WTC11 (cell line): ENCODE data around the gene SDC4. TPM values are rescaled to one million over a fixed set of nuclear protein-coding genes. Genes with fewer than 3 reads are reported as not detected.

Experiments
- ATAC-seq: fragments of 200-7000 bp; cut with Tn5 transposase; 2 replicates; pipeline ENCODE4 v1.10.0; 2021; ENCODE audit warnings: mild to moderate bottlenecking, moderate library complexity
- CTCF ChIA-PET: fragments of 300-600 bp; sonication (Branson Sonifier 250); formaldehyde crosslinking; loops from one replicate; lab custom pipeline; 2021; ENCODE audit warnings: antibody characterized with exemption; lab: Charles Lee
- POLR2A ChIA-PET: fragments of 350-600 bp; sonication (Branson Sonifier 250); formaldehyde crosslinking; loops from one replicate; lab custom pipeline; 2021; ENCODE audit warnings: antibody characterized with exemption; lab: Charles Lee
- DNase-seq: peaks from one replicate; pipeline ENCODE4 v3.0.0; 2021; ENCODE audit warnings: low spot score
- H3K27ac Mint-ChIP-seq: 2 replicates; pipeline ENCODE4 v1.8.0; 2021; ENCODE audit warnings: mixed read lengths
- H3K27me3 Mint-ChIP-seq: 2 replicates; pipeline ENCODE4 v1.8.0; 2021; ENCODE audit warnings: low read depth, mild to moderate bottlenecking, moderate library complexity, mixed read lengths
- H3K36me3 Mint-ChIP-seq: 2 replicates; pipeline ENCODE4 v1.8.0; 2021; ENCODE audit warnings: mixed read lengths
- H3K4me1 Mint-ChIP-seq: 2 replicates; pipeline ENCODE4 v1.8.0; 2022; ENCODE audit warnings: mixed read lengths
- H3K4me3 Mint-ChIP-seq: 2 replicates; pipeline ENCODE4 v1.8.0; 2021; ENCODE audit warnings: mild to moderate bottlenecking, moderate library complexity, mixed read lengths
- H3K9me3 Mint-ChIP-seq: 2 replicates; pipeline ENCODE4 v1.8.0; 2021; ENCODE audit warnings: mixed read lengths
- AR ChIP-seq: fragments of 250-450 bp; sonication (Bioruptor Pico); IDR thresholded peaks from 2 replicates; pipeline ENCODE4 v1.9.0; 2021; ENCODE audit warnings: mild to moderate bottlenecking
- ATF6 ChIP-seq: sonication (generic); formaldehyde crosslinking; IDR thresholded peaks from 2 replicates; pipeline ENCODE4 v1.8.1; 2023; ENCODE audit warnings: mild to moderate bottlenecking, missing genetic modification reagents
- E2F4 ChIP-seq: sonication (generic); formaldehyde crosslinking; IDR thresholded peaks from 2 replicates; pipeline ENCODE4 v1.8.1; 2022; ENCODE audit warnings: low read depth, mild to moderate bottlenecking, moderate library complexity, missing genetic modification reagents, borderline replicate concordance
- EMX1 ChIP-seq: fragments of 250-450 bp; sonication (Bioruptor Pico); IDR thresholded peaks from 2 replicates; pipeline ENCODE4 v1.8.0; 2021; ENCODE audit warnings: mild to moderate bottlenecking
- ESRRA ChIP-seq: sonication (generic); formaldehyde crosslinking; IDR thresholded peaks from 2 replicates; pipeline ENCODE4 v1.8.1; 2022; ENCODE audit warnings: mild to moderate bottlenecking, missing genetic modification reagents, borderline replicate concordance
- HMGA2 ChIP-seq: fragments of 250-450 bp; sonication (Bioruptor Pico); IDR thresholded peaks from 2 replicates; pipeline ENCODE4 v1.4.0; 2021; ENCODE audit warnings: mild to moderate bottlenecking, moderate library complexity
- IRF1 ChIP-seq: sonication (generic); formaldehyde crosslinking; IDR thresholded peaks from 2 replicates; pipeline ENCODE4 v1.8.0; 2023; ENCODE audit warnings: missing genetic modification reagents
- KAT7 ChIP-seq: sonication (generic); formaldehyde crosslinking; IDR thresholded peaks from 2 replicates; pipeline ENCODE4 v1.8.1; 2023; ENCODE audit warnings: missing genetic modification reagents, mild to moderate bottlenecking, borderline replicate concordance
- MXD4 ChIP-seq: fragments of 250-450 bp; sonication (Bioruptor Pico); IDR thresholded peaks from 2 replicates; pipeline ENCODE4 v1.8.0; 2021; ENCODE audit warnings: mild to moderate bottlenecking, moderate library complexity, borderline replicate concordance
- PRDM15 ChIP-seq: sonication (generic); formaldehyde crosslinking; IDR thresholded peaks from 2 replicates; pipeline ENCODE4 v1.8.0; 2022; ENCODE audit warnings: missing genetic modification reagents
- STAT6 ChIP-seq: sonication (generic); formaldehyde crosslinking; conservative IDR thresholded peaks from 2 replicates; pipeline ENCODE4 v1.8.1; 2023; ENCODE audit warnings: mild to moderate bottlenecking, low read depth, missing genetic modification reagents, moderate library complexity
- USF2 ChIP-seq: sonication (generic); formaldehyde crosslinking; IDR thresholded peaks from 2 replicates; pipeline ENCODE4 v1.8.1; 2023; ENCODE audit warnings: mild to moderate bottlenecking, missing genetic modification reagents, moderate library complexity
- ZBTB21 ChIP-seq: sonication (generic); formaldehyde crosslinking; IDR thresholded peaks from 2 replicates; pipeline ENCODE4 v1.8.1; 2023; ENCODE audit warnings: mild to moderate bottlenecking, missing genetic modification reagents, borderline replicate concordance
- ZNF263 ChIP-seq: sonication (generic); formaldehyde crosslinking; IDR thresholded peaks from 2 replicates; pipeline ENCODE4 v1.8.1; 2022; ENCODE audit warnings: low read depth, mild to moderate bottlenecking, moderate library complexity, missing genetic modification reagents
- ZNF416 ChIP-seq: fragments of 250-450 bp; sonication (Bioruptor Pico); IDR thresholded peaks from 2 replicates; pipeline ENCODE4 v1.9.0; 2021; ENCODE audit warnings: mild to moderate bottlenecking, inconsistent platforms
- ZSCAN18 ChIP-seq: fragments of 250-450 bp; sonication (Bioruptor Pico); IDR thresholded peaks from 2 replicates; pipeline ENCODE4 v2.1.2; 2022; ENCODE audit warnings: mild to moderate bottlenecking, moderate library complexity
- total RNA-seq: library from RNA; stranded (reverse); gene quantifications from 3 replicates; pipeline ENCODE4 v1.2.3, GENCODE V29; 2021

Gene SDC4
- total RNA-seq, 1 experiment from 2014 or later, result 64.0 TPM

GRCh38 chr20:45306431-45306982, 41.7 kb downstream of the SDC4 start, which contains the start of gene RBPJL (continued):
- TF ChIP-seq E2F4 (peak; percentile 89), MXD4 (CRISPR knock-in tag) (no peak)

GRCh38 chr20:45305262-45305661, 43.0 kb downstream of the SDC4 start:
- Mint-ChIP-seq H3K27me3 (peaks cover 17% of the 10 kb centered on the region), H3K4me3 (peak overlapping the region; percentile 33; the same call in 1 of the 2 replicates), H3K9me3 (no peaks in the 10 kb centered on the region), H3K36me3 (no peaks in the 10 kb centered on the region), H3K27ac (no peak overlapping the region), H3K4me1 (peaks cover 22% of the 10 kb centered on the region)
- CTCF ChIA-PET, result interaction anchor here (0.6 to 5.8 kb wide), 15 partner anchors 8 to 194 kb away, joined by 3 to 154 read pairs (median 3); no protein-coding TSS in a partner anchor
- ATAC-seq (no peak), DNase-seq (peak; percentile 36)
- POLR2A ChIA-PET, result no interaction called here
- TF ChIP-seq USF2 (CRISPR knock-in tag), result no peak
- TF ChIP-seq PRDM15 (CRISPR knock-in tag), result peak; percentile 68
- TF ChIP-seq ZNF263, result peak; percentile 95

- POLR2A ChIA-PET, result no interaction called here
- TF ChIP-seq KAT7, result no peak
- TF ChIP-seq ZNF416, result no peak
- no peak for TF ChIP-seq AR (CRISPR knock-in tag)
- TF ChIP-seq ATF6 (CRISPR knock-in tag), result no peak
- no peak for TF ChIP-seq ZBTB21 (CRISPR knock-in tag)
- TF ChIP-seq HMGA2 (CRISPR knock-in tag), result no peak
- no peak for TF ChIP-seq IRF1 (CRISPR knock-in tag)
- TF ChIP-seq STAT6 (CRISPR knock-in tag), result no peak
- no peak for TF ChIP-seq ESRRA (CRISPR knock-in tag)
- TF ChIP-seq EMX1 (CRISPR knock-in tag), result no peak
- TF ChIP-seq ZSCAN18 (CRISPR knock-in tag), result no peak
Observed at GRCh38 chr20:45304464-45304999, 43.7 kb downstream of the SDC4 start.

More at GRCh38 chr20:45304464-45304999, 43.7 kb downstream of the SDC4 start:
- H3K4me1 Mint-ChIP-seq, result peaks cover 22% of the 10 kb centered on the region
- peaks cover 11% of the 10 kb centered on the region for H3K27me3 Mint-ChIP-seq
- H3K4me3 Mint-ChIP-seq, result no peak overlapping the region
- H3K9me3 Mint-ChIP-seq, result no peaks in the 10 kb centered on the region
- DNase-seq (no peak), ATAC-seq (no peak)
- no peaks in the 10 kb centered on the region for H3K36me3 Mint-ChIP-seq
- CTCF ChIA-PET, result interaction anchor here (1.0 to 5.8 kb wide), 11 partner anchors 12 to 182 kb away, joined by 3 to 154 read pairs (median 4); no protein-coding TSS in a partner anchor
- no peak overlapping the region for H3K27ac Mint-ChIP-seq
